ENCODE results near the gene AXIN1. TPM values are rescaled to one million over a fixed set of nuclear protein-coding genes. Genes with fewer than 3 reads are reported as not detected.

Gene AXIN1
- total RNA-seq, 2 donors from 2014 or later, result 14.8 TPM

- peaks cover 0 to 11% of the 10 kb centered on the region in 2 donors for H3K36me3 ChIP-seq (replicated peaks in 1 of 2; ENCODE audit: insufficient read depth in 1 of 2, low read depth in 2 of 2)
- H3K4me3 ChIP-seq, result no peak overlapping the region
- no peaks in the 10 kb centered on the region for H3K4me1 ChIP-seq
- no peak overlapping the region for H3K27ac ChIP-seq
- no peaks in the 10 kb centered on the region for H3K9me3 ChIP-seq
- TF ChIP-seq CTCF (IDR thresholded peaks at IDR 0.05), result no peak
- no peak for TF ChIP-seq POLR2A (IDR thresholded peaks at IDR 0.05)
- H3K27me3 ChIP-seq, result no peaks in the 10 kb centered on the region
- WGBS, 2 donors, result 71 to 76% methylated on average over 9 to 14 of the region's 14 CpGs
- no peak for DNase-seq
- no peak for ATAC-seq
- intact Hi-C loops (cut with DNase I), result no loop called here
Observed at GRCh38 chr16:314795-315299, 37.7 kb downstream of the AXIN1 start.

DNA sequence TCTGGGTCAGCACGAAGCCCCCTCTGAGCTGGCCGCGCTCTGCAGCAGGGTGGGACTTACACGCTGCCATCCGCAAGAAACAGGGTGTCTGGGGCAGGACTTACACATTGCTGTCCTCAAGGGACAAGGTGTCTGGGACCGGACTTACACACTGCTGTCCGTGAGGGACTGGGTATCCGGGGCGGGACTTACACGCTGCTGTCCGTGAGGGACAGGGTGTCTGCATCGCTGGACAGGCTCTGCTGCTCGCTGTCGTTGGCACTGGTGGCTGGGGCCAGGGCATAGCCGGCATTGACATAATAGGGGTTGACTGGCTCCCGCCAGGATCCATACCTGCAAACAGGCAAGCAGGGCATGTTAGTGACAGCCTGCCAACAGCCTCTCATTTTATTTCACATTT lies 38.2 kb downstream of the AXIN1 start:
- WGBS, 2 donors, result 93 to 98% methylated on average over 3 to 12 of the region's 16 CpGs
- no peak overlapping the region for H3K27ac ChIP-seq
- ATAC-seq (no peak), DNase-seq (no peak)
- TF ChIP-seq CTCF (IDR thresholded peaks at IDR 0.05) (no peak), POLR2A (IDR thresholded peaks at IDR 0.05) (no peak)
- no peaks in the 10 kb centered on the region for H3K4me1 ChIP-seq
- no peak overlapping the region for H3K4me3 ChIP-seq
- H3K9me3 ChIP-seq, result no peaks in the 10 kb centered on the region
- peaks cover 0 to 11% of the 10 kb centered on the region in 2 donors for H3K36me3 ChIP-seq (replicated peaks in 1 of 2; ENCODE audit: insufficient read depth in 1 of 2, low read depth in 2 of 2)
- H3K27me3 ChIP-seq, result no peaks in the 10 kb centered on the region
- intact Hi-C loops (cut with DNase I), result no loop called here

- Histone ChIP-seq H3K4me3 (no peak overlapping the region), H3K9me3 (no peaks in the 10 kb centered on the region), H3K4me1 (no peaks in the 10 kb centered on the region), H3K27ac (no peak overlapping the region), H3K27me3 (no peaks in the 10 kb centered on the region), H3K36me3 (replicated peaks in 1 of 2; ENCODE audit: insufficient read depth in 1 of 2, low read depth in 2 of 2) (peaks cover 0 to 11% of the 10 kb centered on the region in 2 donors)
- intact Hi-C loops (cut with DNase I), result no loop called here
- TF ChIP-seq POLR2A (IDR thresholded peaks at IDR 0.05), result no peak
- TF ChIP-seq CTCF (IDR thresholded peaks at IDR 0.05), result no peak
- no peak for DNase-seq
- ATAC-seq, result no peak
- 91 to 93% methylated on average over 13 to 14 of the region's 15 CpGs for WGBS, 2 donors
Observed at GRCh38 chr16:311725-312124, 40.8 kb downstream of the AXIN1 start.

DNA sequence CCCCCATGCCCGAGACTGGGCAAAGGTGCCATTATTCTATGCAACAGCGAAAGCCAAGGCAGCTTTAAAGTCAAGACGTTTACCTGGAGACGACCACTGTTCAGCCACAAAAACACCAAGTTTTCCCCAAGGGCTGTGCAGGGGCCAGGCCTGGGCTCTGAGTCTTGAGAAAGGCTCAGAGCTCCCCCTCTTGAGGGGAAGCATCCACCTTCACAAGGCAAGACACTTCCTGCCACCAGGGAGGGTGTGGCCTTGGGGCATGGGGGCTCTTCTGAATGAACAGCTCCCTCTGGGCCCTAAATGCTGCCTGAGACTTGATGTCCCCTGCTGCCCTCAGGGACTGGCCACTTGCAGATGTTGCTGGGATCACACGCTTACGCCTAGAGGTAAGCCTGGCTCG lies 43.0 kb downstream of the AXIN1 start:
- 76 to 82% methylated on average over 3 to 7 of the region's 7 CpGs for WGBS, 2 donors
- ATAC-seq, result no peak
- no peaks in the 10 kb centered on the region for H3K4me1 ChIP-seq
- TF ChIP-seq CTCF (IDR thresholded peaks at IDR 0.05) (no peak), POLR2A (IDR thresholded peaks at IDR 0.05) (no peak)
- no peaks in the 10 kb centered on the region for H3K27me3 ChIP-seq
- peaks cover 0 to 11% of the 10 kb centered on the region in 2 donors for H3K36me3 ChIP-seq (replicated peaks in 1 of 2; ENCODE audit: insufficient read depth in 1 of 2, low read depth in 2 of 2)
- intact Hi-C loops (cut with DNase I), result no loop called here
- no peak overlapping the region for H3K27ac ChIP-seq
- no peaks in the 10 kb centered on the region for H3K9me3 ChIP-seq
- DNase-seq, result no peak
- no peak overlapping the region for H3K4me3 ChIP-seq

- Histone ChIP-seq H3K36me3 (replicated peaks in 1 of 2; ENCODE audit: insufficient read depth in 1 of 2, low read depth in 2 of 2) (peaks cover 0 to under 1% of the 10 kb centered on the region in 2 donors), H3K9me3 (no peaks in the 10 kb centered on the region), H3K27me3 (no peaks in the 10 kb centered on the region), H3K27ac (no peak overlapping the region), H3K4me1 (no peaks in the 10 kb centered on the region), H3K4me3 (no peak overlapping the region)
- DNase-seq (no peak), ATAC-seq (no peak)
- no peak for TF ChIP-seq POLR2A (IDR thresholded peaks at IDR 0.05)
- TF ChIP-seq CTCF (IDR thresholded peaks at IDR 0.05), result no peak
- WGBS, 2 donors, result 89 to 93% methylated on average over 10 to 21 of the region's 21 CpGs
- intact Hi-C loops (cut with DNase I), result no loop called here
Observed at GRCh38 chr16:307691-308312, 44.7 kb downstream of the AXIN1 start.
